Retinal pigment epithelial cell (primary cell): Measurements from ENCODE around the gene AK3.
"Not testable (repeated sequence)": the region's sequence is repeated elsewhere in the genome, so short reads cannot be mapped to it uniquely, and the experiment has no call there.

Experiments
- DNase-seq: peaks from one replicate; pipeline ENCODE4 v3.0.0-alpha.2; 2010; ENCODE audit warnings: low read depth
- H3K4me3 ChIP-seq: 2 replicates; pipeline ENCODE4 v1.5.1; 2011; ENCODE audit warnings: mild to moderate bottlenecking, low read length, control low read depth, moderate library complexity
- CTCF ChIP-seq: conservative IDR thresholded peaks from 2 replicates; pipeline ENCODE4 v1.5.1; 2011; ENCODE audit warnings: low read depth, low read length, control low read depth, inconsistent platforms

The AK3 gene

DNA sequence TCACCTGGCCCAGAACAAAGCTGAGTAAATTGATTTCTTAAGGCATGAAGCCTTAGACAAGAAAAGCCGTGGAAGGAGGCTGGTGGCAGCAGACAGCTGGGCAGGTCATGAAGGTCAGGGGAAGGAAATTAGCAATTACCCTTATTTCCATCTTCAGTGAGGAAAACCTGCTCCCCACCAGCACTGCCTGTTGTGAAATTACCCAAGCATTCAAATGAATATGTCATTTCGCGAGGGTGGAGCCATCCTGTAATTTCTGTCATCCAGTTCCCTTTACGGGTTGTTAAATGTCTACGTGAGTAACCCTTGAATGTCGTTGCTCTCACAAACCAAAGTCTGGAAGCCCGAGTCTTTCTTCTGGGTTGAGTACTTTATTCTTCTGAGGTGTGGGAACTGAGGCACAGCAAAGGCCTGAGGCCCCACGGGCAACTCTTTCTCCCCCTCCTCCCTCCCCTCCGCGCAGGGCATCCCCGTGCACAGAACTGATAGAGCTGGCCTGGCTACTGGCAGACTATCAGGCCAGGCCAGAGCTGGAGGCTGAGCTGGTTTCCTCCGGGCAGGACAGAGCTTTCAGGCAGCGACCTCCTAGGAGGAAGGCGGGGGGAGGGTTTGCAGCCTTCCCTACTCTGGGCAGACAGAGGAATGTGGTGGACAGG lies 22.0 kb upstream of the AK3 start:
- no peak for DNase-seq
- no peak for TF ChIP-seq CTCF
- H3K4me3 ChIP-seq = no peak overlapping the region

DNA sequence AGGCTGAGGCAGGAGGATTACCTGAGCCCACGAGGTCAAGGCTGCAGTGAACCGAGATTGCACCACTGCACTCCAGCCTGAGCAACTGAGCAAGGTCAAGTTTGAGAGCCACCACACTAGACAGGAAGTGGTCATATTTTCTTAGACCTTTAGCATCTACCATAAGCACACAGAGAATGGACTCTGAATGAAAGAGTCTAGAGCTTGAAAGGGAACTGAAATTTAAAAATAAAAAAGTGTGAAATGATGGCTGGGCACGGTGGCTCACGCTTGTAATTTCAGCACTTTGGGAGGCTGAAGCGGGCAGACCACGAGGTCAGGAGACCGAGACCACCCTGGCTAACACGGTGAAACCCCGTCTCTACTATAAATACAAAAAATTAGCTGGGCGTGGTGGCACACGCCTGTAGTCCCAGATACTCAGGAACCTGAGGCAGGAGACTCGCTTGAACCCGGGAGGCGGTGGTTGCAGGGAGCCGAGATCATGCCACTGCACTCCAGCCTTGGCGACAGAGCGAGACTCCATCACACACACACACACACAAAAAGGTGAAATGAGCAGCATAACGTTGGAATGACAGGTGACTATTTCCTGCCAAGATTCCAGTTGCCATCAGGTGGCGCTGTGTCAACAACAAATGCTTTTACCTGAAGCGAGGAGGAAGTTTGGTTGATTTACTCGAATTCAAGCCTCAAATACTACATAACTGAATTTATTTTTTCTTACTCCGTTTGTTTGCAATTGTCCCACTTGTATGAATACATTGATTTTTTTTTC lies 21.3 kb upstream of the AK3 start:
- no peak overlapping the region for H3K4me3 ChIP-seq
- peak; percentile 39 for DNase-seq
- TF ChIP-seq CTCF = peak; percentile 82

DNA sequence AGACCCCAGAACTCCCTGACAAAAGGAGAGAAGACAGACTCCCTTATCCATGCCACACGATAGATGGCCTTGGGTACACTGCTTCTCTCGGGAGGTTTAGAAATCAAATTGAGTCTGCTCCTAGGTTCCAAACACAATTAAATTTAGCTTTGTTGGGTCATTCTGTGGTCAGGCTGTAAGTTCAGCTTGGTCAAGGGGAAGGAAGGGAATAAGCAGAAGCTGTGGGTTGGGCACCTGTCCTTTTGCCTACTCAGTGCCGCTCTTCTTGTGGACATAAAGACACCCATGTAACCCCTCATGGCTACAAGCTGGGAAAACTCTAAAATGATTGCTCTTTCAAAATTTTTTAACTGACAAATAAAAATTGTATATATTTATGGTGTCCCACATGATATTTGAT lies 19.1 kb upstream of the AK3 start:
- TF ChIP-seq CTCF = no peak
- no peak overlapping the region for H3K4me3 ChIP-seq
- DNase-seq = no peak

- no peak overlapping the region for H3K4me3 ChIP-seq
- DNase-seq = no peak
- no peak for TF ChIP-seq CTCF
These were observed 15.4 kb upstream of the AK3 start for GRCh38 chr9:4756420-4756819.

DNA sequence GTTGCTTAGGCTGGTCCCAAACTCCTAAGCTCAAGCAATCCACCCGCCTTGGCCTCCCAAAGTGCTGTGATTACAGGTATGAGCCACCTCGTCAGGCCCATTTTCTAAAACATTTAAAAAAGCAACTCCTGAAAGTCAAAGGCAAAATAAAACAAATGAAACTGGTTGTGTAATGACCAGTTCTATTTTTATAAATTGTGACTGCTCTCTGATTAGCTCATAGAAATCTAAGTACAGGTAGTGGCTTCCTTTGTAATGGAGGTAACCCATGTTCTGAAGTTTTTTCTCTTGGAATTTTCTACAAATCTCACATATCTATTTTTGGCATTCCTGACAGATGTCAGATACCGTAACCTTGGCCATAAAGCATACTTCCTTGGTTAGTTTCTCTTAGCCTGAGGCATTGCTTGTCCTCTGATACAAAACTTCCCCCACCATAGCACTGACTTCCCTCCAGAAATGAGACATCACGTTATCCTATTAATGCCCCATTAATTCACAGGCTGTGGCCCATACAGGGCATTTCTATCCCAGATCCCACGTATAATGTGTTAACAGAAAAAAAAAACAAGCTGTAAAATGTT lies 14.1 kb upstream of the AK3 start:
- no peak overlapping the region for H3K4me3 ChIP-seq
- no peak for DNase-seq
- TF ChIP-seq CTCF = no peak

DNA sequence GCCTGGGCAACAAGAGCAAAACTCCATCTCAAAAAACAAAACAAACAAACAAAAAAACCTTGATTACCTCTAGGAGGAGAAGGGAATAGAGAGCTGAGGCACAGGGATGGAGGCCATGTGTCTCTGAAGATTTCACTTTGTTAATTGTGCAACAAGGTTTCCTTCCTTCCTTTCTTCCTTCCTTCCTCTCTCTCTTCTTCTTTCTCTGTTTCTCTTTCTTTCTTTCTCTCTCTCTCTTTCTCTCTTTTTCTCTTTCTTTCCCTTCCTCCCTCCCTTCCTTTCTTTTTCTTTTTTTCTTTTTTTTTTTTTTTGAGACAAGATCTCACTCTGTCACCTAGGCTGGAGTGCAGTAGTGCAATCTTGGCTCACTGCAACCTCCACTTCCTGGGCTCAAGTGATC lies 13.5 kb upstream of the AK3 start:
- DNase-seq, H3K4me3 ChIP-seq: not testable (repeated sequence)

DNA sequence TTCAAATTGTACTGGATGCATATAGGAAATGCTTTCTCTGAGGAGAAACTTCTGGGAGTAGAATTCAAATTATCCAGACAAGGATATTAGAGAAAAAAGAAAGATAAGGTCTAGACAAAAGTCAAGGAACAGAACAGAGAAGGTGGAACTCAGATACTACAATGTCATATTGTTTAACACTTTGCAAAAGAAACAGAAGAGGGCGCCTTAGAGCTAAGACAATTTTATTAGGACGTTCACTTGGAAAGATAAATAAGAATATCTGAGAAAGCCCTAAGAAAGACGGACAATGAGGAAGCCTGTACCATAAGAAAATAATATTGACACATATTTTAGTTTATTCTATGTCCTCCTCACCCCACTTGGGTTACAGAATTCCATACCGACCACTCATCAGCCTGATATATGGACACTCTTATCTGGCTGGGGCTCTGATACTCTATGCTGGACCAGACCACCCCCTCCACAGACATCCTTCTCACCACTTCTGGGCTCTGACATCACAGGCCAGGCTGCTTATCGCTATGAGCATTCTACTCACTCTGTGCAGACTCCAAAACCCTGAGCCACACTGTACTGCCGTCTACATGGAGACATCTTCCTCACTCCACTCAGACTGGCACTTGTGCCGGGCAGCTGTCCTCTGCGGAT lies 9.1 kb upstream of the AK3 start:
- no peak for DNase-seq

More for the DNA sequence above, 9.1 kb upstream of the AK3 start:
- TF ChIP-seq CTCF = peak; percentile 61
- no peak overlapping the region for H3K4me3 ChIP-seq
